K562 (cell line): ENCODE data around the gene SPEG. TPM values are rescaled to one million over a fixed set of nuclear protein-coding genes. Genes with fewer than 3 reads are reported as not detected.

Experiments
- ADNP ChIP-seq: fragments of 200-800 bp; sonication (Bioruptor generic); IDR thresholded peaks from 2 replicates; pipeline ENCODE4 v1.6.1; 2016; ENCODE audit warnings: missing genetic modification characterization, missing compliant biosample characterization
- CEBPG ChIP-seq, 3 experiments: fragments of 200-800 bp in 1 of 3; sonication (Bioruptor generic) in 1 of 3; sonication (generic) in 1 of 3; formaldehyde crosslinking in 1 of 3; IDR thresholded peaks in 2 of 3; conservative IDR thresholded peaks in 1 of 3; 2 replicates each; pipeline versions ENCODE4 v1.6.1 to v1.8.0; 2016 to 2022; ENCODE audit warnings: missing compliant biosample characterization in 2 of 3, missing genetic modification characterization in 2 of 3, mild to moderate bottlenecking in 1 of 3, missing genetic modification reagents in 1 of 3
- ETS1 ChIP-seq: conservative IDR thresholded peaks from 2 replicates; pipeline ENCODE4 v1.6.1; 2011; ENCODE audit warnings: low read depth, mild to moderate bottlenecking, low read length; ENCODE audit not compliant: control insufficient read depth
- GATA2 ChIP-seq: sonication (generic); formaldehyde crosslinking; IDR thresholded peaks from 2 replicates; pipeline ENCODE4 v1.4.0; 2020; ENCODE audit warnings: mild to moderate bottlenecking, missing genetic modification reagents
- GATAD2B ChIP-seq: fragments of 450-650 bp; IDR thresholded peaks from 2 replicates; pipeline ENCODE4 v1.6.1; 2017; ENCODE audit warnings: mild to moderate bottlenecking, borderline replicate concordance
- GTF2F1 ChIP-seq: IDR thresholded peaks from 2 replicates; pipeline ENCODE4 v1.6.1; 2011; ENCODE audit warnings: low read depth, low read length, improper control_type of control experiment
- HOXB6 ChIP-seq: fragments of 250-450 bp; sonication (Bioruptor Pico); IDR thresholded peaks from 2 replicates; pipeline ENCODE4 v1.5.1; 2022; ENCODE audit warnings: mild to moderate bottlenecking, borderline replicate concordance
- KLF6 ChIP-seq: fragments of 250-450 bp; sonication (Bioruptor Pico); IDR thresholded peaks from 2 replicates; pipeline ENCODE4 v1.4.0; 2020; ENCODE audit warnings: mild to moderate bottlenecking, moderate library complexity, borderline replicate concordance
- NCOA6 ChIP-seq: fragments of 450-650 bp; IDR thresholded peaks from 2 replicates; pipeline ENCODE4 v1.6.1; 2017; ENCODE audit warnings: mild to moderate bottlenecking
- NONO ChIP-seq, 2 experiments: fragments of 200-400 bp in 1 of 2; fragments of 450-650 bp in 1 of 2; formaldehyde crosslinking in 1 of 2; IDR thresholded peaks; 2 replicates each; pipeline ENCODE4 v1.6.1; 2017; ENCODE audit warnings: low read depth in 2 of 2, mild to moderate bottlenecking in 2 of 2, moderate library complexity in 2 of 2, low read length in 1 of 2
- NRF1 ChIP-seq, 2 experiments: fragments of 450-650 bp; IDR thresholded peaks in 1 of 2; conservative IDR thresholded peaks in 1 of 2; 2 replicates each; pipeline ENCODE4 v1.6.1; 2014; ENCODE audit warnings: mild to moderate bottlenecking in 2 of 2
- POLR2G ChIP-seq: fragments of 200-400 bp; formaldehyde crosslinking; IDR thresholded peaks from 2 replicates; pipeline ENCODE4 v1.6.1; 2017; ENCODE audit warnings: low read depth, mild to moderate bottlenecking, antibody characterized with exemption, low read length, moderate library complexity
- PRMT5 ChIP-seq: sonication (generic); formaldehyde crosslinking; IDR thresholded peaks from 2 replicates; pipeline ENCODE4 v1.5.0; 2020; ENCODE audit warnings: missing genetic modification reagents
- RBM22 ChIP-seq: fragments of 200-400 bp; formaldehyde crosslinking; IDR thresholded peaks from 2 replicates; pipeline ENCODE4 v1.6.1; 2018; ENCODE audit warnings: low read length, low read depth; ENCODE audit not compliant: poor library complexity, severe bottlenecking
- SMAD2 ChIP-seq: fragments of 150-350 bp; IDR thresholded peaks from 2 replicates; pipeline ENCODE4 v1.6.1; 2014; ENCODE audit warnings: low read depth, mild to moderate bottlenecking, low read length
- SOX6 ChIP-seq: fragments of 450-650 bp; IDR thresholded peaks from 2 replicates; pipeline ENCODE4 v1.6.1; 2014; ENCODE audit warnings: mild to moderate bottlenecking
- ZNF280A ChIP-seq: fragments of 450-650 bp; IDR thresholded peaks from 2 replicates; pipeline ENCODE4 v1.6.1; 2018; ENCODE audit warnings: mild to moderate bottlenecking, low read depth; ENCODE audit not compliant: partially characterized antibody
- ZNF589 ChIP-seq: fragments of 200-800 bp; sonication (Bioruptor generic); IDR thresholded peaks from 2 replicates; pipeline ENCODE4 v1.6.1; 2016; ENCODE audit warnings: low read depth, missing genetic modification characterization, missing compliant biosample characterization
- polyA plus RNA-seq, 8 experiments: library from polyadenylated mRNA; depleted of rRNA in 4 of 8; stranded (reverse) in 5 of 8; unstranded in 3 of 8; fragments of >200 nt; fragmentation: Nextera tagmentation in 2 of 8; fragmentation: Illumina TruSeq in 1 of 8; extraction: Ambion mirVana in 2 of 8; extraction: Trizol in 1 of 8; gene quantifications; 2 replicates each; pipeline versions ENCODE4 v1.2.1 to v1.2.3, GENCODE V29; 2011 to 2014; ENCODE audit warnings: inconsistent platforms in 1 of 8, missing spikeins in 1 of 8
- total RNA-seq, 7 experiments: library from RNA; depleted of rRNA in 6 of 7; stranded (reverse); fragments of >200 nt in 6 of 7; fragmentation: Illumina TruSeq in 2 of 7; extraction: Trizol in 2 of 7; gene quantifications; 2 replicates each; pipeline versions ENCODE4 v1.2.1 to v1.2.3, GENCODE V29; 2011 to 2021; ENCODE audit warnings: low replicate concordance in 1 of 7
- TF ChIP-seq, protein P1 (sequence below): sonication (generic); formaldehyde crosslinking; IDR thresholded peaks from 2 replicates; pipeline ENCODE4 v1.8.0; 2022; ENCODE audit warnings: mild to moderate bottlenecking, missing genetic modification reagents, borderline replicate concordance

SPEG gene
- total and polyA plus RNA-seq, 9 of the 15 experiments (the other 6 are each of a cell fraction or from before 2014, with no cell fraction given) = 0.49 to 8.7 (median 3.0) TPM

GRCh38 chr2:219539926-219540678, 105.5 kb downstream of the SPEG start (continued):
- TF ChIP-seq, protein P1, sequence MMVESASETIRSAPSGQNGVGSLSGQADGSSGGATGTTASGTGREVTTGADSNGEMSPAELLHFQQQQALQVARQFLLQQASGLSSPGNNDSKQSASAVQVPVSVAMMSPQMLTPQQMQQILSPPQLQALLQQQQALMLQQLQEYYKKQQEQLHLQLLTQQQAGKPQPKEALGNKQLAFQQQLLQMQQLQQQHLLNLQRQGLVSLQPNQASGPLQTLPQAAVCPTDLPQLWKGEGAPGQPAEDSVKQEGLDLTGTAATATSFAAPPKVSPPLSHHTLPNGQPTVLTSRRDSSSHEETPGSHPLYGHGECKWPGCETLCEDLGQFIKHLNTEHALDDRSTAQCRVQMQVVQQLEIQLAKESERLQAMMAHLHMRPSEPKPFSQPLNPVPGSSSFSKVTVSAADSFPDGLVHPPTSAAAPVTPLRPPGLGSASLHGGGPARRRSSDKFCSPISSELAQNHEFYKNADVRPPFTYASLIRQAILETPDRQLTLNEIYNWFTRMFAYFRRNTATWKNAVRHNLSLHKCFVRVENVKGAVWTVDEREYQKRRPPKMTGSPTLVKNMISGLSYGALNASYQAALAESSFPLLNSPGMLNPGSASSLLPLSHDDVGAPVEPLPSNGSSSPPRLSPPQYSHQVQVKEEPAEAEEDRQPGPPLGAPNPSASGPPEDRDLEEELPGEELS (CRISPR knock-in tag) = no peak
- TF ChIP-seq CEBPG (CRISPR knock-in tag; IDR thresholded peaks at IDR 0.05) = no peak
- no peak for TF ChIP-seq CEBPG (tag; conservative IDR thresholded peaks at IDR 0.05 in 1 of 2, IDR thresholded peaks at IDR 0.05 in 1 of 2)
- no peak for TF ChIP-seq KLF6 (CRISPR knock-in tag)
- no peak for TF ChIP-seq ADNP (tag)
- TF ChIP-seq ZNF280A = no peak
- no peak for TF ChIP-seq NRF1 (conservative IDR thresholded peaks at IDR 0.05 in 1 of 2, IDR thresholded peaks at IDR 0.05 in 1 of 2)
- no peak for TF ChIP-seq GATAD2B
- TF ChIP-seq SOX6 = no peak
- no peak for TF ChIP-seq PRMT5
- no peak for TF ChIP-seq NCOA6
- no peak for TF ChIP-seq HOXB6 (CRISPR knock-in tag)
- TF ChIP-seq GATA2 (CRISPR knock-in tag) = no peak
- no peak for TF ChIP-seq ETS1
- TF ChIP-seq POLR2G = peak; percentile 59
- TF ChIP-seq NONO (IDR thresholded peaks at IDR 0.05; ENCODE audit: low read depth in 2 of 2, low read length in 1 of 2) = no peak
- no peak for TF ChIP-seq GTF2F1
- TF ChIP-seq SMAD2 = no peak
- peak; percentile 34 for TF ChIP-seq RBM22
- no peak for TF ChIP-seq ZNF589 (CRISPR knock-in tag)
- TF ChIP-seq, all 486 proteins: peak for 4
